Suppressor macrophage treated with lipopolysaccharide for 4 hours (primary cell): ENCODE data around the gene CASZ1.

Source experiments
- DNase-seq: peaks from one replicate; pipeline ENCODE4 v3.0.0-alpha.2; 2020

CASZ1 gene

GRCh38 chr1:10681296-10682107 lies 114.9 kb downstream of the CASZ1 start:
- no peak for DNase-seq

GRCh38 chr1:10680487-10680886 lies 116.0 kb downstream of the CASZ1 start:
- no peak for DNase-seq

- no peak for DNase-seq
These were observed 116.8 kb downstream of the CASZ1 start for GRCh38 chr1:10679496-10680220.

- DNase-seq = no peak
These were observed 117.6 kb downstream of the CASZ1 start for GRCh38 chr1:10678852-10679251.

- no peak for DNase-seq
These were observed 118.0 kb downstream of the CASZ1 start for GRCh38 chr1:10678402-10678801.

GRCh38 chr1:10677491-10678391 lies 118.7 kb downstream of the CASZ1 start:
- no peak for DNase-seq

- no peak for DNase-seq
These were observed 119.5 kb downstream of the CASZ1 start for GRCh38 chr1:10676963-10677362.

GRCh38 chr1:10675813-10676212 lies 120.6 kb downstream of the CASZ1 start:
- DNase-seq = no peak

- DNase-seq = no peak
These were observed 121.5 kb downstream of the CASZ1 start for GRCh38 chr1:10674700-10675609.

GRCh38 chr1:10674222-10674621 lies 122.2 kb downstream of the CASZ1 start:
- DNase-seq = no peak

GRCh38 chr1:10673109-10673711 lies 123.2 kb downstream of the CASZ1 start:
- DNase-seq = no peak

GRCh38 chr1:10672343-10673050 lies 123.9 kb downstream of the CASZ1 start:
- DNase-seq = no peak

GRCh38 chr1:10671622-10672342 lies 124.7 kb downstream of the CASZ1 start:
- DNase-seq = no peak

- no peak for DNase-seq
These were observed 125.4 kb downstream of the CASZ1 start for GRCh38 chr1:10671090-10671489.

GRCh38 chr1:10670190-10670589 lies 126.3 kb downstream of the CASZ1 start:
- DNase-seq = no peak

GRCh38 chr1:10669570-10669969 lies 126.9 kb downstream of the CASZ1 start:
- no peak for DNase-seq

- DNase-seq = no peak
These were observed 128.3 kb downstream of the CASZ1 start for GRCh38 chr1:10667861-10668761.

- DNase-seq = no peak
These were observed 130.3 kb downstream of the CASZ1 start for GRCh38 chr1:10665930-10666850.
